NCI-H1436 (cell line): ENCODE measurements around the gene BET1L.

ENCODE experiments used
- DNase-seq: peaks from one replicate; lab custom pipeline; 2025; lab: John Stamatoyannopoulos, UW

The BET1L gene

GRCh38 chr11:209275-210121 lies 2.3 kb upstream of the BET1L start:
- DNase-seq, result no peak

GRCh38 chr11:208917-209260 lies 1.7 kb upstream of the BET1L start:
- no peak for DNase-seq

DNA sequence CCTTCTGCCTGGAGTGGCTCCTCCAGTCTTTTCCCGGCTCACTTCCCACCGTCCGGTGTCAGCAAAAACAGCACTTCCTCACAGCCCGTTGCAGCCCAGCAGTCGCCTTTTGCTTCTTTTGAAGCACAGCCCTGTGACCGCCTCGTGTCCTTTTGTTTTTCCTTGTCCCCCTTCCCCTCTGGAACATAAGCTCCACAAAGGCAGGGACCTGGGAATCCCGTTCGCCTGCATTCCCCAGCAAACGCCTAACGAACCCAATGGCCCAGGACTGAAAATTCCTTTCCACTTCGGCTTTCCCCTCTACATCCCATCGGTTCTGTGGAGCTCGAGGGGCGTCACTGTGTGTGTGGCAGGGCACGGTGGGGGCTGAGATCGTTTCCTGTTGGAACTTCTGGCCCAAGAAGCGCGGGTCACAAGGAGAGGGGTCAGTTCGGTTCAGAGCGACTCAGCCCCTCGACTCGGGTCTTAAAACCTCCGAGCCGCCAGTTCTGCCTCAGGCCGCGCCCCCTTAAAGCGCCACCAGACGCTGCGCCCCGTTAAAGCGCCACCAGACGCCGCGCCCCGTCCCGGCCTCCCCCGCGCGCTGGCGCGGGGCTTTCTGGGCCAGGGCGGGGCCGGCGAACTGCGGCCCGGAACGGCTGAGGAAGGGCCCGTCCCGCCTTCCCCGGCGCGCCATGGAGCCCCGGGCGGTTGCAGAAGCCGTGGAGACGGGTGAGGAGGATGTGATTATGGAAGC lies 1.1 kb upstream of the BET1L start:
- DNase-seq, result peak; percentile 54

GRCh38 chr11:207863-208180 lies 623 bp upstream of the BET1L start:
- no peak for DNase-seq

- DNase-seq, result no peak
These were observed 532 bp downstream of the BET1L start for GRCh38 chr11:206526-207207.

DNA sequence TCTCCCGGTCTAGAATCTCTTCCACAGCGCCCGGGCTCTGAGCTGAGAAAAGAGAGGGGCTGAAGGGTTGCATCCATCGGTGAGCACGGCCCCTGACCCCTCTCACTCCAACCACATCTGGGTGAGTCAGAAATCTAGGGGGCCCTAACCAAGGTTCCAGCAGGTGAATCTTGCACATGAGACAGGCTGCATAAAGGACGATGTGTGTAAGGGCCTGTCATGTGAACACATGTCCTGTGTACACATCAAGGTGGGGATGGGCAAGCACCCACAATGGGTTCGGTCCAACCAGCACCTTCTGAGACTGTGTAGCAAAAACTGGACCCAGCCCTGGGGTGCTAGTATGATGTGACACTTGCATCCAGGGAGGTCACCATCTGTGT lies 1.2 kb downstream of the BET1L start:
- no peak for DNase-seq

DNA sequence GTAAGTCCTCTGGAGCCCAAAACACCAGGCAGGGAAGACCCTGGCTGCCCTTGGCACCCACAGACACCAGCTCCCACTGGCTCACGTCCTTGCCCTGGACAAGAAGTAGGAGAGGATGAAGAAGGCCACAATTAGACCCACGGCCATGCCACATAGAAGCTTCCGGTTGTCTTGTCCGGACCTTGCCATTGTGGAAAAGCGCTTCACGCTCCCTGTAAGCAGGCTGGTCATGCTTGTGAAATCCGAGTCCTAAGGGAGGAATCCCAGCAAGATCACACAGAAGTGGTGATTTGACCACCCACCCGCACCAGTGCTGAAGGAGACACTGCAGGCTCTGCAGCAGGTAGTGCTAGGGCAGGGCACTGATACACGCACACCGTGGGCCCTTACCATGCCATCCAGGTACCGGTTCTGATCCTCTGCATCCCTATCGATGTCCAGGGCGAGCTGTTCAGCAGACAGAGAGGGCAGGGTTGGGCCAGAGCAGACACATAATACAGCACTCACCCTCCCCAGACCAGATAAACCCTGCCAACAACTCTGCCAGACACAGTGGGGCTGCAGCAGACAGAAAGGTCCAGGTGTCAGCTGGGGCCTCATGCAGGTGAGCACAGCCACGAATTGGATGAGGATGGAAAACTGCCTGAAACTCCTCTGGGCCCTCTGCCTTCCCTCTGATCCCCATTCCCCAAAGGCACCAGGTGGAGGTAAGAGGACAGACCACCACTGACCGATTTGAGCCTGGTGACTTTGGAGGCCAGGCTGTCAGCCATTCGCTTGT lies 1.8 kb downstream of the BET1L start:
- no peak for DNase-seq

DNA sequence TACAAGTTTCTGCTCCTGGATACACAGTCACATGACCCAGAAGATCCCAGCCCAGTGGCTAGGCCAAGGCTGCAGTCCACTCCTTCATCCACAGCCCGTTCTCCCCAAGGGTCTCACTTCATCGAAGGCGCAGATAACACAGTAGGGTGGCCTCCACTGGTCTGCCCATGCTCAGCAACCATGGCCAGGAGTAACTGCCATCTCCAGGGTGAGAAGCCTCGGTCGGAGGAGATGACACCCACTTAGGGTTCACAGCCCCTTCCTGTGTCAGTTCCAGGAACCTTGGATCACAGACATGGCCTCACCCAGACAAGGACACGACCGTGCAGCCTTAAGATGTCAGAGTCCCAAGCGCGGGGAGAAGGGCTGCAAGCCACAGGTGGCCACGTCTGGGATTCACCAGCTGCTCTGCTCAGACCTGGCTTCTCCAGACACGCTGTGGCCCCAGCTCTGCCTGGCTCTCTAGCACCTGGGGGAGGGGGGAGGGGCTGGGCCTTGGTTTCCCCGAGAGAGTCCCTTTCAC lies 2.6 kb downstream of the BET1L start:
- no peak for DNase-seq

GRCh38 chr11:203945-204586 lies 3.1 kb downstream of the BET1L start:
- no peak for DNase-seq

GRCh38 chr11:203056-203944 lies 3.9 kb downstream of the BET1L start:
- no peak for DNase-seq

DNA sequence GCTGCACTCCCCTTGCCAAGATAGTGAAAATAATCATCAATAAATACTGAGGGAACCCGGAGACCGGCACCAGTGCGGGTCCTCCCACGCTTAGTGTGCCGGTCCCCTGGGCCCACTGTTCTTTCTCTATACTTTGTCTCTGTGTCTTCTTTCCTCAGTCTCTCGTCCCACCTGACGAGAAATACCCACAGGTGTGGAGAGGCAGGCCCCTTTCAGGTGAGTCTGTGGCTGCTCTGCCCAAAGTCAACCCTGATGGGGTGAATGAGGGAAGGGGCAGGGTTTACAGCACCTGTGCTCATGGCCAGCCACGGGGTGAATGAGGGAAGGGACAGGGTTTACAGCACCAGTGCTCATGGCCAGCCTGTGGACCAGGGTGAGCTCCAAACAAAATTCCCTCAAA lies 4.7 kb downstream of the BET1L start:
- no peak for DNase-seq

DNA sequence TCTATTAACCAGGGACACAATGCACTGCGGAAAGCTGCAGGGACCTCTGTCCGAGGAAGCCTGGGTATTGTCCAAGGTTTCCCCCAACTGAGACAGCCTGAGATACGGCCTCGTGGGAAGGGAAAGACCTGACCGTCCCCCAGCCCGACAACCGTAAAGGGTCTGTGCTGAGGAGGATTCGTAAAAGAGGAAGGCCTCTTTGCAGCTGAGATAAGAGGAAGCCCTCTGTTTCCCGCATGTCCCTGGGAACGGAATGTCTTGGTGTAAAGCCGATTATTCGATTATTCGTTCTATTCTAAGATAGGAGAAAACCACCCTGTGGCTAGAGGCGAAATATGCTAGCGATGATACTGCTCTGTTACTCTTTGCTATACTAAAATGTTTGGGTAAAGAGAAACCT lies 5.2 kb downstream of the BET1L start:
- DNase-seq, result no peak

DNA sequence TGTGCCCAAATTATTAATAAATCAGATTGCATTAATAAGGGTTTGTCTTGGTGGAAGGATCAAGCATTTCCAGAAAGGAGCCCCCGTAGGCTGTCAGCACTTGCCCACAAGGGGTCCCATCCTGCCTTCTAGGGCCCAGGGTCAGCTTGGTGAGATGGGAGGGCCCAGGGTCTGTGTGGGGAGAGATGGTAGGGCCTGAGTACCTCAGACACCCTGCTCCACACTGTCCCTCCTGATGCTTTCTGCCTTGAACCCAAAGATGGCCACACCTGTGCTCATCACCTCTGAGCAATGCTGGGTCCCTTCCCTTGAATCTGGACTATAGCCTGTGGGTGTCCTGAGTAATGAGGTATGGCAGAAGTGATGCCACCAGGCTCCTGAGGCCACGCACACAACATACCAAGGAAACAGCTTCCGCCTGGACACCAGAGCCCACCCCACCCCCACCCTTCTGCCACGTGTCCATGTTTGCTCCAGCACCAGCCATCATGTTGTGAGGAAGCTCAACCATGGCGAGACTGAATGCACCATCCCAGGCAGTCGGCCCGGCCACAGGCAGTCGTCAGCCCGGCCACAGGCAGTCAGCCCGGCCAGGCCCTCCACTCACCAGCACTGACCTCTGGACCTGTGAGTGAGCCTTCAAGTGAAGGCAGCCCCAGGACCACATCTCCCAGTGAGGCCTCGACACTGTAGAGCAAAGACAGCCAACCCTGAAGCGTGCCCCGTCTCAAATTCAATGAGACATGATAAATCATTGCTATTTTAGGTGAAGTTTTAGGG lies 6.8 kb downstream of the BET1L start:
- DNase-seq, result no peak

- no peak for DNase-seq
These were observed 7.4 kb downstream of the BET1L start for GRCh38 chr11:199782-200181.

DNA sequence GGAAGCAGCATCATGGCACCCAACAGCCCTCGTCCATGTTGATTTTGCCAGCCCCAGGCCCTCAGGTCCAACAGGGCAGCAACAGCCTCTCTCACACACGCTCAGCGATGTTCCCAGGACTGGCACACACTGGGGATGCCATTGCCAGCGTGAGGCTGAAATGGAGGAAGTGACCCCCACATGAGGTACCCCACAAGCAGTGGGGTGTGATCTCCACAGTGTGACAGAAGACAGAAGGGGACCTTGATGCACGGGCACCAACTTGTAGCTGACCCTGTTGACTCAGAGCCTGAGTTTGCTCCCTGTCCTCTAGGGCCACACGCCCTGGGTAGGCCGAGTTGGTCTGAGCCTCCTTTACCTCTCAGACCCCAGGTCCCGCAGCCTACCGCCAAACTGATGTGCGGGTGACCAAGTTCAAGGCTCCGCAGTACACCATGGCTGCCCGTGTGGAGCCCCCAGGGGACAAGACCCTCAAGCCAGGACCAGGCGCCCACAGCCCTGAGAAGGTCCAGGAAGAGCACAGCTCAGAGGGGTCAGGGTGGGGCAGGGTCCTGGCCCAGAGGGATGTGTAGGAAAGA lies 8.1 kb downstream of the BET1L start:
- DNase-seq, result no peak

GRCh38 chr11:198236-198806 lies 8.9 kb downstream of the BET1L start:
- no peak for DNase-seq

- no peak for DNase-seq
These were observed 9.4 kb downstream of the BET1L start for GRCh38 chr11:197741-198235.

DNA sequence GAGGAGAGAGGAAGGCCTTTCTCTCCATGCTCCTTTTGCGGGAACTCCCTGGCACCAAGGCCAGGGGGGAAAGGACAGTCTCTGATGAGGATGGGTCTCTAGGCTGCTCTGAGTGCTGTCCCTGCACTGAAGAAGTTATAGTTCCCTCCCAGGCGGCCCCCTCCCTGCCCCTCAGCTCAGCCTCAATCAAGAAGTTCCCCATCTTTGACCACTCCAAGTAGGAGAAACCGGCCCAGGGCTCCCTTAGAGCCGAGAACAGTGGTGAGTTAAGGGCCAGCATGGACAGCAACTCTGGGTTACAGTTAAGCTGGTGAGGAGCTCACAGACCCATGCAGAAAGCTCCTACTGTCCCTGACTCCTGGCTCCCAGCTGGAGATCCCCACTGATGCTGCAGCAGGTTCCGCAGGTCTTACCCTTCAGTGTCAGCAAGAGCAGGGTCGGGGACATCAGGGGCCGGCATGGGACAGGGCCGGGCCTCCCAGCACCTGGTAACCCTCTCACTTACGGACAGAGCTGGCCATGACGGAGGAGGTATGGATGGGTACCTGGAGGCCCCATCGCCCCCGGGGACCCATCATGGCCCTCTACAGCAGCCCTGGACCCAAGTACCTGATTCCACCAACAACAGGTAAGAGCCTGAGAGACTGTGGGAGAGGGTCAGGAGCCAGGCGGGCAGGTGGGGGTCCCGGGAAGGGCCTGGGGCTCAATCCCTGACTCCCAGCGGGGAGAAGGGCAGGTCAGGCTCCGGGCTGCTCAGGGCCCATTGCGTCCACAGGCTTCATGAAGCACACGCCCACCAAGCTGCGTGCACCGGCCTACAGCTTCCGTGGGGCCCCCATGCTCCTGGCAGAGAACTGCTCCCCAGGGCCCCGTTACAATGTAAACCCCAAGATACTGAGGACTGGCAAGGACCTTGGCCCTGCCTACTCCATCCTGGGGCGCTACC lies 10.1 kb downstream of the BET1L start:
- DNase-seq, result no peak
